H9 (cell line): ENCODE measurements around the gene ASCL1. TPM values are rescaled to one million over a fixed set of nuclear protein-coding genes. Genes with fewer than 3 reads are reported as not detected.

ENCODE experiments used
- DNase-seq: peaks from one replicate; pipeline ENCODE4 v3.0.0-alpha.2; 2017
- H2AFZ ChIP-seq: one replicate; pipeline ENCODE4 v1.6.1; 2013; ENCODE audit warnings: mild to moderate bottlenecking, low read length, control low read depth, moderate library complexity
- H2AK5ac ChIP-seq: 2 replicates; pipeline ENCODE4 v1.6.1; 2013; ENCODE audit warnings: low read length, control low read depth, mixed read lengths; ENCODE audit not compliant: insufficient read length
- H2BK120ac ChIP-seq: one replicate; pipeline ENCODE4 v1.6.1; 2013; ENCODE audit warnings: low read depth, mild to moderate bottlenecking, low read length, control low read depth, inconsistent platforms; ENCODE audit not compliant: poor library complexity, severe bottlenecking
- H2BK12ac ChIP-seq: 2 replicates; pipeline ENCODE4 v1.6.1; 2013; ENCODE audit warnings: low read length, control low read depth, mixed read lengths, low read depth; ENCODE audit not compliant: insufficient read length
- H2BK15ac ChIP-seq: 2 replicates; pipeline ENCODE4 v1.6.1; 2013; ENCODE audit warnings: low read depth, low read length, control low read depth
- H2BK20ac ChIP-seq: one replicate; pipeline ENCODE4 v1.6.1; 2013; ENCODE audit warnings: low read depth, mild to moderate bottlenecking, low read length, control low read depth, inconsistent platforms; ENCODE audit not compliant: poor library complexity, severe bottlenecking
- H2BK5ac ChIP-seq: 2 replicates; pipeline ENCODE4 v1.6.1; 2013; ENCODE audit warnings: low read length, control low read depth, mixed read lengths; ENCODE audit not compliant: insufficient read length
- H3K14ac ChIP-seq: 2 replicates; pipeline ENCODE4 v1.6.1; 2013; ENCODE audit warnings: low read length, control low read depth; ENCODE audit not compliant: insufficient read depth
- H3K18ac ChIP-seq: 2 replicates; pipeline ENCODE4 v1.6.1; 2013; ENCODE audit warnings: low read depth, mild to moderate bottlenecking, mixed read lengths, low read length, control low read depth; ENCODE audit not compliant: insufficient read length
- H3K23ac ChIP-seq: 2 replicates; pipeline ENCODE4 v1.6.1; 2013; ENCODE audit warnings: low read length, control low read depth, mixed read lengths, low read depth; ENCODE audit not compliant: insufficient read length
- H3K23me2 ChIP-seq: 2 replicates; pipeline ENCODE4 v1.6.1; 2013; ENCODE audit warnings: low read depth, mild to moderate bottlenecking, mixed read lengths, low read length, control low read depth; ENCODE audit not compliant: insufficient read length, poor library complexity, severe bottlenecking
- H3K27ac ChIP-seq: 2 replicates; pipeline ENCODE4 v1.5.1; 2013; ENCODE audit warnings: low read length, control low read depth, mixed read lengths, low read depth; ENCODE audit not compliant: insufficient read length
- H3K27me3 ChIP-seq: 2 replicates; pipeline ENCODE4 v1.6.1; 2013; ENCODE audit warnings: low read length, control low read depth, inconsistent platforms; ENCODE audit not compliant: insufficient read depth
- H3K4ac ChIP-seq: 2 replicates; pipeline ENCODE4 v1.6.1; 2013; ENCODE audit warnings: low read depth, mild to moderate bottlenecking, control low read depth, inconsistent platforms, low read length, moderate library complexity
- H3K4me1 ChIP-seq: 2 replicates; pipeline ENCODE4 v1.6.1; 2013; ENCODE audit warnings: low read length, control low read depth, inconsistent platforms; ENCODE audit not compliant: insufficient read depth
- H3K4me2 ChIP-seq: 2 replicates; pipeline ENCODE4 v1.6.1; 2013; ENCODE audit warnings: low read length, control low read depth, mixed read lengths; ENCODE audit not compliant: insufficient read length, insufficient read depth
- H3K56ac ChIP-seq: 2 replicates; pipeline ENCODE4 v1.6.1; 2013; ENCODE audit warnings: low read depth, mild to moderate bottlenecking, mixed read lengths, low read length, control low read depth; ENCODE audit not compliant: insufficient read length
- H3K79me1 ChIP-seq: 2 replicates; pipeline ENCODE4 v1.6.1; 2013; ENCODE audit warnings: low read depth, mild to moderate bottlenecking, moderate library complexity, low read length, control low read depth, inconsistent platforms; ENCODE audit not compliant: insufficient read depth, poor library complexity, severe bottlenecking
- H3K79me2 ChIP-seq: 2 replicates; pipeline ENCODE4 v1.6.1; 2013; ENCODE audit warnings: low read length, control low read depth, inconsistent platforms; ENCODE audit not compliant: insufficient read depth
- H3K9ac ChIP-seq: 2 replicates; pipeline ENCODE4 v1.6.1; 2013; ENCODE audit warnings: low read length, control low read depth, mixed read lengths; ENCODE audit not compliant: insufficient read length; ENCODE audit errors: extremely low read depth
- H3K9me3 ChIP-seq: one replicate; pipeline ENCODE4 v1.6.1; 2013; ENCODE audit warnings: low read depth, low read length, inconsistent platforms; ENCODE audit not compliant: control insufficient read depth
- H3T11ph ChIP-seq: one replicate; pipeline ENCODE4 v1.6.1; 2013; ENCODE audit warnings: mild to moderate bottlenecking, low read length, control low read depth, inconsistent platforms
- H4K20me1 ChIP-seq: one replicate; pipeline ENCODE4 v1.6.1; 2013; ENCODE audit not compliant: control insufficient read depth, insufficient read length, insufficient read depth
- H4K5ac ChIP-seq: 2 replicates; pipeline ENCODE4 v1.6.1; 2013; ENCODE audit warnings: low read depth, mild to moderate bottlenecking, mixed read lengths, low read length, control low read depth; ENCODE audit not compliant: insufficient read length
- H4K8ac ChIP-seq: replicated peaks from 2 replicates; pipeline ENCODE4 v1.6.1; 2013; ENCODE audit warnings: low read length, control low read depth, mixed read lengths, low read depth; ENCODE audit not compliant: insufficient read length
- H4K91ac ChIP-seq: 2 replicates; pipeline ENCODE4 v1.6.1; 2013; ENCODE audit warnings: low read depth, mild to moderate bottlenecking, moderate library complexity, mixed read lengths, low read length, control low read depth; ENCODE audit not compliant: insufficient read length
- H3K27ac Mint-ChIP-seq, 3 experiments: 2 replicates in 2 of 3; 3 replicates in 1 of 3; pipeline ENCODE4 v1.8.0; 2020 to 2021; ENCODE audit warnings: mixed read lengths in 3 of 3, mild to moderate bottlenecking in 1 of 3, moderate library complexity in 1 of 3
- H3K27me3 Mint-ChIP-seq: 2 replicates; pipeline ENCODE4 v1.8.0; 2021; ENCODE audit warnings: low read depth, mild to moderate bottlenecking, moderate library complexity, mixed read lengths
- H3K36me3 Mint-ChIP-seq, 3 experiments: 2 replicates in 2 of 3; 3 replicates in 1 of 3; pipeline ENCODE4 v1.8.0; 2020 to 2021; ENCODE audit warnings: low read depth in 3 of 3, mixed read lengths in 3 of 3; ENCODE audit not compliant: insufficient read depth in 1 of 3
- H3K4me1 Mint-ChIP-seq, 2 experiments: 2 replicates each; pipeline ENCODE4 v1.8.0; 2020; ENCODE audit warnings: mixed read lengths in 2 of 2
- H3K4me3 Mint-ChIP-seq, 2 experiments: 2 replicates in 1 of 2; 3 replicates in 1 of 2; pipeline ENCODE4 v1.8.0; 2020 to 2021; ENCODE audit warnings: mild to moderate bottlenecking in 2 of 2, mixed read lengths in 2 of 2, moderate library complexity in 1 of 2
- H3K9me3 Mint-ChIP-seq, 2 experiments: 2 replicates in 1 of 2; 3 replicates in 1 of 2; pipeline ENCODE4 v1.8.0; 2020; ENCODE audit warnings: mild to moderate bottlenecking in 2 of 2, mixed read lengths in 2 of 2, moderate library complexity in 1 of 2
- CTCF ChIP-seq: fragments of 200-600 bp; sonication (generic); conservative IDR thresholded peaks from 3 replicates; pipeline ENCODE4 v1.8.0; 2021; ENCODE audit warnings: antibody characterized with exemption, mild to moderate bottlenecking
- WGBS: extraction: QIAGEN DNeasy Blood & Tissue Kit; methylation state at CpG from one replicate; pipeline ENCODE4 v1.1.7; 2013; ENCODE audit warnings: missing lambda C conversion rate, low lambda C conversion rate, mixed read lengths; ENCODE audit not compliant: insufficient read length; ENCODE audit errors: extremely low coverage; 5-methylcytosine and 5-hydroxymethylcytosine counted together
- total RNA-seq: library from RNA; stranded (reverse); gene quantifications from 2 replicates; pipeline ENCODE4 v1.2.1, GENCODE V29; 2021

The ASCL1 gene
- total RNA-seq, 1 experiment from 2014 or later, result not detected

- Histone ChIP-seq H2AFZ (no peak overlapping the region), H3K4me2 (no peak overlapping the region), H3K79me2 (no peaks in the 10 kb centered on the region), H4K5ac (no peak overlapping the region), H4K20me1 (no peaks in the 10 kb centered on the region), H2BK120ac (no peak overlapping the region), H2BK20ac (no peak overlapping the region), H3K9ac (no peak overlapping the region), H2AK5ac (no peak overlapping the region), H3K27ac (no peak overlapping the region), H3K4me1 (no peaks in the 10 kb centered on the region), H2BK12ac (no peak overlapping the region), H3K23me2 (no peaks in the 10 kb centered on the region), H3T11ph (no peak overlapping the region), H4K8ac (no peak overlapping the region), H3K14ac (no peak overlapping the region), H3K79me1 (no peaks in the 10 kb centered on the region), H4K91ac (no peak overlapping the region), H3K4ac (no peak overlapping the region), H3K23ac (no peak overlapping the region), H3K18ac (no peak overlapping the region), H2BK15ac (no peak overlapping the region), H2BK5ac (no peak overlapping the region), H3K56ac (no peak overlapping the region), H3K9me3 (no peaks in the 10 kb centered on the region), H3K27me3 (no peaks in the 10 kb centered on the region)
- Mint-ChIP-seq H3K4me1 (no peaks in the 10 kb centered on the region), H3K4me3 (no peak overlapping the region), H3K36me3 (no peaks in the 10 kb centered on the region), H3K27me3 (peaks cover 40% of the 10 kb centered on the region), H3K9me3 (no peaks in the 10 kb centered on the region), H3K27ac (no peak overlapping the region)
- TF ChIP-seq CTCF, result no peak
- DNase-seq, result no peak
- no CpG with 5 or more reads among the region's 16 CpGs for WGBS
Measured at GRCh38 chr12:102977945-102978706, 20.7 kb downstream of the ASCL1 start.
